ENCODE results near the gene MSANTD4. TPM values are rescaled to one million over a fixed set of nuclear protein-coding genes. Genes with fewer than 3 reads are reported as not detected.
A peak's percentile ranks its signal among the peaks of the same experiment; 100 is the strongest.

The MSANTD4 gene
- polyA plus RNA-seq, 1 donor (not counting 4 experiments of a cell fraction or from before 2014, with no cell fraction given) = 10.6 TPM

DNA sequence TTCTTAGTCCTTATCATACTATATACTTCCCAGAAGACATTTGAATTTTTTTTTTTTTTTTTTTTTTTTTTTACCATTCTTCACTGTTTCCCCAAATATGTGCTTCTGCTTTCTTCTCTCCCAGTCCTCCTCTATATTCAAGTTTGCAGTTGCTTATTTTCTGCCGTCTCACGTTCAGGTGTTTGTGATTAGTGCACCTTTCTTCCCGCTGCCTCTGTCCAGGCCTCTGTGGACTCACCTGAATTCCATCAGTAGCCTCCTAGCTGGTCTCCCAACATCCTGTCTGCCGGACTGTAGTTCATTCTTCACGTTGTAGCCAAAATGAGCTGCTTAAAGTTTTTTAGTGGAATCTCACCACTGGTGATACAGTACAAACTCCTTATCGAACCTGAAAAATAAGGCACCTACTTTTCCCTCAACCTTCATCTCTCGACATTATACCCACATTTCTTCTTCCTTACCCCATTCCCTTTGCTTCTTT, 795 bp upstream of the MSANTD4 start:
- Histone ChIP-seq H3K36me3 (ENCODE audit: control insufficient read depth in 2 of 2, extremely low read depth in 1 of 2, insufficient read depth in 2 of 2, low read length in 2 of 2) (peaks cover 0 to 2% of the 10 kb centered on the region in 2 experiments), H3K9ac (ENCODE audit: control insufficient read depth, extremely low read depth, insufficient read depth, low read length) (peak overlapping the region; percentile 33), H3K9me1 (ENCODE audit: control insufficient read depth, extremely low read depth, insufficient read depth, low read length) (no peaks in the 10 kb centered on the region), H3K79me2 (ENCODE audit: control insufficient read depth, insufficient read depth, low read length) (peaks cover 30% of the 10 kb centered on the region), H4K20me1 (ENCODE audit: control insufficient read depth, extremely low read depth, insufficient read depth, low read length) (no peaks in the 10 kb centered on the region), H3K4me1 (ENCODE audit: control insufficient read depth, extremely low read depth, insufficient read depth, low read length) (peaks cover 23% of the 10 kb centered on the region), H3K4me3 (ENCODE audit: control insufficient read depth in 2 of 3, extremely low read depth in 1 of 3, insufficient read depth in 2 of 3, low read depth in 1 of 3, low read length in 3 of 3) (peak overlapping the region; percentile 39 to 96 (median 80)), H3K27me3 (ENCODE audit: control insufficient read depth, extremely low read depth, insufficient read depth, low read length) (no peaks in the 10 kb centered on the region), H3K4me2 (ENCODE audit: control insufficient read depth, extremely low read depth, insufficient read depth, low read depth, low read length) (peak overlapping the region; percentile 93), H3K9me3 (ENCODE audit: control insufficient read depth, low read depth, low read length) (no peaks in the 10 kb centered on the region), H2AFZ (ENCODE audit: control insufficient read depth, low read length) (peak overlapping the region; percentile 99), H3K27ac (ENCODE audit: control insufficient read depth, insufficient read depth, low read length) (peak overlapping the region; percentile 45)
- DNase-seq (ENCODE audit: low read depth, low spot score) (no peak), FAIRE-seq (peak; percentile 60)
- dilution Hi-C loops (cut with MboI; ENCODE audit: extremely low pct_ligation_motif_present, low sequenced_read_pairs) = no loop called here
- TF ChIP-seq EZH2 (IDR thresholded peaks at IDR 0.05; ENCODE audit: low read length) = no peak
- TF ChIP-seq, protein P1, sequence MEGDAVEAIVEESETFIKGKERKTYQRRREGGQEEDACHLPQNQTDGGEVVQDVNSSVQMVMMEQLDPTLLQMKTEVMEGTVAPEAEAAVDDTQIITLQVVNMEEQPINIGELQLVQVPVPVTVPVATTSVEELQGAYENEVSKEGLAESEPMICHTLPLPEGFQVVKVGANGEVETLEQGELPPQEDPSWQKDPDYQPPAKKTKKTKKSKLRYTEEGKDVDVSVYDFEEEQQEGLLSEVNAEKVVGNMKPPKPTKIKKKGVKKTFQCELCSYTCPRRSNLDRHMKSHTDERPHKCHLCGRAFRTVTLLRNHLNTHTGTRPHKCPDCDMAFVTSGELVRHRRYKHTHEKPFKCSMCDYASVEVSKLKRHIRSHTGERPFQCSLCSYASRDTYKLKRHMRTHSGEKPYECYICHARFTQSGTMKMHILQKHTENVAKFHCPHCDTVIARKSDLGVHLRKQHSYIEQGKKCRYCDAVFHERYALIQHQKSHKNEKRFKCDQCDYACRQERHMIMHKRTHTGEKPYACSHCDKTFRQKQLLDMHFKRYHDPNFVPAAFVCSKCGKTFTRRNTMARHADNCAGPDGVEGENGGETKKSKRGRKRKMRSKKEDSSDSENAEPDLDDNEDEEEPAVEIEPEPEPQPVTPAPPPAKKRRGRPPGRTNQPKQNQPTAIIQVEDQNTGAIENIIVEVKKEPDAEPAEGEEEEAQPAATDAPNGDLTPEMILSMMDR (optimal IDR thresholded peaks at IDR 0.05 in 1 of 3, IDR thresholded peaks at IDR 0.05 in 1 of 3, conservative IDR thresholded peaks at IDR 0.05 in 1 of 3; ENCODE audit: extremely low read depth in 1 of 3, insufficient read depth in 2 of 3, low read length in 3 of 3) = no peak

DNA sequence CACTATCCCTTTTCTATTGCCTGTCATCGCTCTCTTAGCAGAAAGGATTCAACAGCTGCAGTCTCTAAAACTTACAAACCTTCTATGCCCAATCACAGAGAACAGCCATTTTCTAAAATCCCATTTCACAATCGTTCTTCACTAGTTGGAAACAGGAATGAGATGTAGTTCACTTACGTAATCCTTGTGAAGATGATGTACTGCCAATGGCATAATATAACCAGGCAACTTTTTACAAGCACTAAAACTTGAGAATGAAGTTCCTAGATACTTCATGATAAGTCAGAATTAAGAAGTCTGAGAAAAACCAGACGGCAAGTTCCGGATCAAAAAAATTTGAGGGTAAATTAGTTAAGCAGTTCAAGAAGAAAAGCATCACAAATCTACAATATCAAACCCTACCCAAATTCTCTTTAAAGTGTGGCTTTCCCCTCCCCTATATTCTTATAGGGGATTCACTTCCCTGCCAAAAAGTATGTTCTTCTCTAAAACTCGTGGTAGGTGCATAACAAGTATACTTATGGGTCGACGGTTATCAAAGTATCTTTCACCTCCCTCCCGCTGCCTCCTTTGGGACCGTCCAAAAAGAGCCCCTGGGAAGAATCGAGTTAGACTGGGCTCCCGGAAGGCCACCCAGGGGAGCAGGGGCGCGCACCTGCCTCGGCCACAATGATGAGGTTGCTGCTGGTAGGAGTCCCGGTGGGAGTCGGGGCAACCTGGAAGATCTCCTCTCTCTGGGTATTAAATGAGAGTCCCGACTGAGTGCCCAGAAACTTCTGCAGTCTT, 666 bp downstream of the MSANTD4 start:
- Histone ChIP-seq H3K27ac (ENCODE audit: control insufficient read depth, insufficient read depth, low read length) (peak overlapping the region; percentile 52), H3K4me1 (ENCODE audit: control insufficient read depth, extremely low read depth, insufficient read depth, low read length) (peaks cover 23% of the 10 kb centered on the region), H3K9me3 (ENCODE audit: control insufficient read depth, low read depth, low read length) (no peaks in the 10 kb centered on the region), H3K4me2 (ENCODE audit: control insufficient read depth, extremely low read depth, insufficient read depth, low read depth, low read length) (peak overlapping the region; percentile 92), H2AFZ (ENCODE audit: control insufficient read depth, low read length) (peak overlapping the region; percentile 96), H3K36me3 (ENCODE audit: control insufficient read depth in 2 of 2, extremely low read depth in 1 of 2, insufficient read depth in 2 of 2, low read length in 2 of 2) (peaks cover 0 to 2% of the 10 kb centered on the region in 2 experiments), H3K27me3 (ENCODE audit: control insufficient read depth, extremely low read depth, insufficient read depth, low read length) (no peaks in the 10 kb centered on the region), H3K79me2 (ENCODE audit: control insufficient read depth, insufficient read depth, low read length) (peaks cover 37% of the 10 kb centered on the region), H3K9me1 (ENCODE audit: control insufficient read depth, extremely low read depth, insufficient read depth, low read length) (no peaks in the 10 kb centered on the region), H3K9ac (ENCODE audit: control insufficient read depth, extremely low read depth, insufficient read depth, low read length) (peak overlapping the region; percentile 71), H4K20me1 (ENCODE audit: control insufficient read depth, extremely low read depth, insufficient read depth, low read length) (no peaks in the 10 kb centered on the region), H3K4me3 (ENCODE audit: control insufficient read depth in 2 of 3, extremely low read depth in 1 of 3, insufficient read depth in 2 of 3, low read depth in 1 of 3, low read length in 3 of 3) (peak overlapping the region; percentile 87 to 97 (median 91))
- dilution Hi-C loops (cut with MboI; ENCODE audit: extremely low pct_ligation_motif_present, low sequenced_read_pairs) = no loop called here
- FAIRE-seq (no peak), DNase-seq (ENCODE audit: low read depth, low spot score) (no peak)
- TF ChIP-seq, protein P1 (optimal IDR thresholded peaks at IDR 0.05 in 1 of 3, IDR thresholded peaks at IDR 0.05 in 1 of 3, conservative IDR thresholded peaks at IDR 0.05 in 1 of 3; ENCODE audit: extremely low read depth in 1 of 3, insufficient read depth in 2 of 3, low read length in 3 of 3) = no peak
- no peak for TF ChIP-seq EZH2 (IDR thresholded peaks at IDR 0.05; ENCODE audit: low read length)
